ENCODE results near the gene ADM2. TPM values are rescaled to one million over a fixed set of nuclear protein-coding genes. Genes with fewer than 3 reads are reported as not detected.

The ADM2 gene
- total and polyA plus RNA-seq, 2 of the 13 experiments (the other 11 are each of a cell fraction or from before 2014, with no cell fraction given) = 1.2 to 3.0 TPM

GRCh38 chr22:50474710-50475651, 6.4 kb upstream of the ADM2 start, which contains the start of gene SBF1:
Gene SBF1, minus strand, starts transcription at chr22:50475035. Its CDS starts 195 bp downstream, at chr22:50474840.
- Histone ChIP-seq H2AFZ (ENCODE audit: low read length) (no peak within 1 kb of the TSS), H3K4me1 (ENCODE audit: insufficient read depth, low read length) (peaks cover 63% of the 10 kb centered on the region), H4K20me1 (ENCODE audit: insufficient read depth, low read length) (peaks cover 35% of the 10 kb centered on the region), H3K36me3 (replicated peaks in 1 of 2; ENCODE audit: control insufficient read depth in 1 of 2, insufficient read depth in 2 of 2, low read length in 2 of 2) (no peaks in the 10 kb centered on the region), H3K27ac (ENCODE audit: extremely low read length, insufficient read depth, low read length) (peak within 1 kb of the TSS; percentile 43), H3K9me3 (ENCODE audit: low read length) (no peaks in the 10 kb centered on the region), H3K4me2 (ENCODE audit: low read depth, low read length) (peak within 1 kb of the TSS; percentile 96), H3K79me2 (ENCODE audit: insufficient read depth, low read length) (peaks cover 42% of the 10 kb centered on the region), H3K27me3 (ENCODE audit: control insufficient read depth in 1 of 2, insufficient read depth in 2 of 2, low read length in 2 of 2) (no peaks in the 10 kb centered on the region), H3K9ac (ENCODE audit: insufficient read depth, low read depth, low read length) (peak within 1 kb of the TSS; percentile 81), H3K4me3 (replicated peaks in 1 of 3; ENCODE audit: insufficient read depth in 1 of 3, low read depth in 2 of 3, low read length in 3 of 3) (peak within 1 kb of the TSS; percentile 80 to 87 (median 81))
- CTCF ChIA-PET (ENCODE audit: low intra/inter-chr PET ratio, low total read pairs) = no interaction called here
- TSS peak; percentile 81 for BruUV-seq (replicated peaks)
- DNase-seq (ENCODE audit: low spot score) (peak; percentile 79), FAIRE-seq (peak; percentile 47), ATAC-seq (peak; percentile 87)
- WGBS (ENCODE audit: low lambda C conversion rate) = 0% methylated on average over 3 of the region's 97 CpGs
- in situ Hi-C loops (cut with HindIII; ENCODE audit: extremely low pct_ligation_motif_present, low pct_unique_long_range_greater_than_20kb) = no loop called here
- intact Hi-C loops (cut with micrococcal nuclease; ENCODE audit: unreplicated experiment) = no loop called here
- POLR2A ChIA-PET = interaction anchor here (0.6 to 1.2 kb wide), 3 partner anchors 11 to 51 kb away, joined by 3 to 4 read pairs (median 3); partner anchors contain the start of genes MIOX and SCO2
- TF ChIP-seq NR3C1 (CRISPR knock-in tag; IDR thresholded peaks at IDR 0.05) (no peak), ZSCAN12 (CRISPR knock-in tag; IDR thresholded peaks at IDR 0.05) (no peak), ZNF143 (CRISPR knock-in tag; IDR thresholded peaks at IDR 0.05) (no peak), PAWR (CRISPR knock-in tag; IDR thresholded peaks at IDR 0.05; ENCODE audit: borderline replicate concordance) (no peak), PREB (CRISPR knock-in tag; IDR thresholded peaks at IDR 0.05) (no peak), NR2F6 (IDR thresholded peaks at IDR 0.05) (no peak), NR2F6 (CRISPR knock-in tag; IDR thresholded peaks at IDR 0.05) (no peak), ZNF597 (CRISPR knock-in tag; IDR thresholded peaks at IDR 0.05) (no peak), SNAPC5 (CRISPR knock-in tag; IDR thresholded peaks at IDR 0.05; ENCODE audit: borderline replicate concordance) (no peak), PCBP1 (IDR thresholded peaks at IDR 0.05; ENCODE audit: borderline replicate concordance, low read depth, low read length) (no peak), ZSCAN5A (CRISPR knock-in tag; IDR thresholded peaks at IDR 0.05; ENCODE audit: borderline replicate concordance) (no peak), CHD4 (IDR thresholded peaks at IDR 0.05; ENCODE audit: borderline replicate concordance, low read length) (no peak), ATF6 (CRISPR knock-in tag; conservative IDR thresholded peaks at IDR 0.05) (no peak), POLR2AphosphoS5 (IDR thresholded peaks at IDR 0.05; ENCODE audit: low read depth, low read length) (peak; percentile 67), SP1 (IDR thresholded peaks at IDR 0.05) (no peak), SP1 (CRISPR knock-in tag; IDR thresholded peaks at IDR 0.05) (peak; percentile 85), JUN (CRISPR knock-in tag; IDR thresholded peaks at IDR 0.05) (no peak)

Measured in HepG2 (cell line).